ENCODE measurements around the gene HLTF.

DNA sequence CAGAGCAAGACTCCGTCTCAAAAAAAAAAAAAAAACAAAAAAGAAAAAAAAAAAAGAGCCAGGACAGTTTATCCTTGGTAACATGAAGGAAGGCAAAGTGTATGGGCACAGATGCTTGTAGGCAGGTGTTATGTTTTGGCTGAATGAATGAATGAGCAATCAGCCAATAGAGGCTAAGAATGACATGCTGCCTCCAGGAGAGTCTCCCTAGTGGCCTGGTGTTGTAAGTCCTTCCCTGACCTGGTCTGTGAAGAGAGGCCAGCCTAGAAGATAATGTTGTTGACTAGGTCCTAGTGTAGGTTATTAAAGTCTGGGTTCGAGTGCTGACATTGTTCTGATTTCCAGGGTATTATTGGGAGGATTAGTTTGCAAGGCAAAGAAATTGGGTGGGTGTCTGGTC is 70.1 kb downstream of the HLTF start:
- TF ChIP-seq, protein P1, sequence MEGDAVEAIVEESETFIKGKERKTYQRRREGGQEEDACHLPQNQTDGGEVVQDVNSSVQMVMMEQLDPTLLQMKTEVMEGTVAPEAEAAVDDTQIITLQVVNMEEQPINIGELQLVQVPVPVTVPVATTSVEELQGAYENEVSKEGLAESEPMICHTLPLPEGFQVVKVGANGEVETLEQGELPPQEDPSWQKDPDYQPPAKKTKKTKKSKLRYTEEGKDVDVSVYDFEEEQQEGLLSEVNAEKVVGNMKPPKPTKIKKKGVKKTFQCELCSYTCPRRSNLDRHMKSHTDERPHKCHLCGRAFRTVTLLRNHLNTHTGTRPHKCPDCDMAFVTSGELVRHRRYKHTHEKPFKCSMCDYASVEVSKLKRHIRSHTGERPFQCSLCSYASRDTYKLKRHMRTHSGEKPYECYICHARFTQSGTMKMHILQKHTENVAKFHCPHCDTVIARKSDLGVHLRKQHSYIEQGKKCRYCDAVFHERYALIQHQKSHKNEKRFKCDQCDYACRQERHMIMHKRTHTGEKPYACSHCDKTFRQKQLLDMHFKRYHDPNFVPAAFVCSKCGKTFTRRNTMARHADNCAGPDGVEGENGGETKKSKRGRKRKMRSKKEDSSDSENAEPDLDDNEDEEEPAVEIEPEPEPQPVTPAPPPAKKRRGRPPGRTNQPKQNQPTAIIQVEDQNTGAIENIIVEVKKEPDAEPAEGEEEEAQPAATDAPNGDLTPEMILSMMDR (IDR thresholded peaks at IDR 0.05; ENCODE audit: low read length), result no peak
- TF ChIP-seq EZH2 (optimal IDR thresholded peaks at IDR 0.05; ENCODE audit: low read depth, low read length) (no peak), EZH2phosphoT487 (IDR thresholded peaks at IDR 0.05; ENCODE audit: low read length) (no peak)
